HEK293T (cell line): ENCODE data around the gene NDRG3.

Experiments
- BHLHE40 ChIP-seq: fragments of 450-650 bp; IDR thresholded peaks from 2 replicates; pipeline ENCODE4 v1.6.1; 2016; ENCODE audit warnings: mild to moderate bottlenecking, moderate library complexity, borderline replicate concordance
- ELF4 ChIP-seq: fragments of 450-650 bp; IDR thresholded peaks from 2 replicates; pipeline ENCODE4 v1.6.1; 2017; ENCODE audit warnings: antibody characterized with exemption
- FOXA1 ChIP-seq: fragments of 450-650 bp; IDR thresholded peaks from 2 replicates; pipeline ENCODE4 v1.6.1; 2016; ENCODE audit warnings: mild to moderate bottlenecking
- FOXK2 ChIP-seq: fragments of 450-650 bp; IDR thresholded peaks from 2 replicates; pipeline ENCODE4 v1.6.1; 2016; ENCODE audit warnings: mild to moderate bottlenecking
- FOXM1 ChIP-seq: fragments of 450-650 bp; IDR thresholded peaks from 2 replicates; pipeline ENCODE4 v1.6.1; 2017; ENCODE audit warnings: mild to moderate bottlenecking, borderline replicate concordance
- L3MBTL2 ChIP-seq: fragments of 450-650 bp; conservative IDR thresholded peaks from 2 replicates; pipeline ENCODE4 v1.6.1; 2016; ENCODE audit warnings: mild to moderate bottlenecking
- NFRKB ChIP-seq: fragments of 450-650 bp; IDR thresholded peaks from 2 replicates; pipeline ENCODE4 v1.6.1; 2016; ENCODE audit warnings: mild to moderate bottlenecking, moderate library complexity
- SP1 ChIP-seq: fragments of 450-650 bp; IDR thresholded peaks from 2 replicates; pipeline ENCODE4 v1.6.1; 2017
- SUZ12 ChIP-seq: fragments of 450-650 bp; IDR thresholded peaks from 2 replicates; pipeline ENCODE4 v1.6.1; 2016; ENCODE audit warnings: mild to moderate bottlenecking
- TARDBP ChIP-seq: fragments of 450-650 bp; IDR thresholded peaks from 2 replicates; pipeline ENCODE4 v1.6.1; 2016
- ZNF384 ChIP-seq: fragments of 450-650 bp; IDR thresholded peaks from 2 replicates; pipeline ENCODE4 v1.6.1; 2016
- TF ChIP-seq, protein P1 (sequence below): fragments of 450-650 bp; IDR thresholded peaks from 2 replicates; pipeline ENCODE4 v1.6.1; 2016

DNA sequence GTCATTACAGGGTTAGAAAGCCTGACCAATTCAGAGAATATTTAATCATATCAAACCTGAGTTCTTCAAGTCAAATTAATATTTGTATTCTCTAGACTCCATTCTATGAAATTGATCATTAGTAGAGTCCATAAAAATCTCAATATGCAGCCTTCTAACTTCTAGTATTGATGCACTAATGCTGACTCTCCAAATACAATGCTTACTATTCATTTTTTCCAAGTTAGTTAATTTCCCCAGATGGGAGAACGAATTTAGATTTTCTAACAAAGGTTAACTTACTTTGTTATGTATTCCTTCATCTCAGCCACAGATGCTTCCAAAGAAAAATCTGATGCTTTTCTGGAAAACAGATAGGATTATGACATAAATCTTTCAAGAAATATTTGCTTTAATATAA is 12.4 kb upstream of the NDRG3 start:
- TF ChIP-seq, protein P1, sequence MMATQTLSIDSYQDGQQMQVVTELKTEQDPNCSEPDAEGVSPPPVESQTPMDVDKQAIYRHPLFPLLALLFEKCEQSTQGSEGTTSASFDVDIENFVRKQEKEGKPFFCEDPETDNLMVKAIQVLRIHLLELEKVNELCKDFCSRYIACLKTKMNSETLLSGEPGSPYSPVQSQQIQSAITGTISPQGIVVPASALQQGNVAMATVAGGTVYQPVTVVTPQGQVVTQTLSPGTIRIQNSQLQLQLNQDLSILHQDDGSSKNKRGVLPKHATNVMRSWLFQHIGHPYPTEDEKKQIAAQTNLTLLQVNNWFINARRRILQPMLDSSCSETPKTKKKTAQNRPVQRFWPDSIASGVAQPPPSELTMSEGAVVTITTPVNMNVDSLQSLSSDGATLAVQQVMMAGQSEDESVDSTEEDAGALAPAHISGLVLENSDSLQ = no peak
- TF ChIP-seq TARDBP (no peak), BHLHE40 (no peak), L3MBTL2 (no peak), SP1 (no peak), ZNF384 (no peak), FOXA1 (no peak), SUZ12 (no peak), FOXK2 (no peak), ELF4 (no peak), NFRKB (no peak), FOXM1 (no peak)
